Measurements from ENCODE around the gene TXNL4B.
"Not testable (repeated sequence)": the region's sequence is repeated elsewhere in the genome, so short reads cannot be mapped to it uniquely, and the experiment has no call there.

Gene TXNL4B

GRCh38 chr16:72072514-72073342, 20.7 kb downstream of the TXNL4B start:
- DNase-seq, result no peak

DNA sequence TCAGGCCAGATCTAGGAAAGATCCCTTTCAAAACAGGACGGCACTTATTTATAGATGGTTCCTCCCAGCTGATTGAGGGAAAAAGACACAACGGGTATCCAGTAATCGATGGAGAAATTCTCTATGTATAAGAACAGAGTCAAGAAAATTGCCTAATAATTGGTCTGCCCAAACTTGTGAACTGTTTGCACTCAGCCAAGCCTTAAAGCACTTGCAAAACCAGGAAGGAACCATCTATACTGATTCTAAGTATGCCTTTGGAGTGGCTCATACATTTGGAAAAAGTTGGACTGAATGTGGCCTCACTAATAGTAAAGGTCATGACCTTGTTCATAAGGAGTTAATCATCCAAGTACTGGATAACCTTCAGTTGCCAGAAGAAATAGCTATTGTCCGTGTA, 24.5 kb downstream of the TXNL4B start:
- DNase-seq, result no peak

GRCh38 chr16:72066747-72067146, 26.7 kb downstream of the TXNL4B start:
- peak; percentile 24 for DNase-seq

DNA sequence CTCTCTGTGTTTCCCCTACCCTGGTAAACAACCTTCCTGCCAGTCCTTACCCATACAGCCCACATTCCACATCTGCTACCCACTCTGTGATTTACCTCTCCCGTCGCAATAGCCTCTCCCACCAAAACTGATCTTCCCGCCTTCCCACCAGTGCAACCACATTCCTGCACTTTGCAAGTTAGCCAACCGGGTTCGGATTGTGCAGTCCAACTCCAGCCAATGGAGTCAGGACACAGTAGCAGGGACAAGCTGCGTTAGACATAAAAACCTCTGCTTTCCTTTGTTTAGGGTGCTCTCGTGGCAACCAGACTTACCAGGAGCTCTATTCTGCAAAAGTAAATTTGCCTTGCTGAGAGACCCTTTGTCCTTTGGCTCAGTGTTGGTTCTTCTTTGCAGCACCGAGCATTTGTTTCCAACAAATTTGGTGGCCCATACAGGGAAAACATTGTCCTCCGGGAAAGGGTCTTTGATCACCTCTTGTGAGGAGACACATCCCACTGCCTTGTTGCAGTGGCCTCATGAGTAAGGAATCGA, 29.0 kb downstream of the TXNL4B start:
- no peak for DNase-seq

GRCh38 chr16:72061564-72061963, 31.9 kb downstream of the TXNL4B start:
- DNase-seq, result no peak

GRCh38 chr16:72060405-72060804, 33.0 kb downstream of the TXNL4B start:
- DNase-seq, result no peak

GRCh38 chr16:72059060-72059459, 34.4 kb downstream of the TXNL4B start:
- DNase-seq, result not testable (repeated sequence)

- DNase-seq, result not testable (repeated sequence)
Measured at GRCh38 chr16:72057313-72057712, 36.1 kb downstream of the TXNL4B start.

- DNase-seq, result no peak
Measured at GRCh38 chr16:72055911-72056310, 37.5 kb downstream of the TXNL4B start.

- not testable (repeated sequence) for DNase-seq
Measured at GRCh38 chr16:72054254-72054847, 39.1 kb downstream of the TXNL4B start, which contains the start of gene HP. TSS of gene HP (plus strand) at chr16:72054505. CDS start at chr16:72054653, 148 bp downstream.

DNA sequence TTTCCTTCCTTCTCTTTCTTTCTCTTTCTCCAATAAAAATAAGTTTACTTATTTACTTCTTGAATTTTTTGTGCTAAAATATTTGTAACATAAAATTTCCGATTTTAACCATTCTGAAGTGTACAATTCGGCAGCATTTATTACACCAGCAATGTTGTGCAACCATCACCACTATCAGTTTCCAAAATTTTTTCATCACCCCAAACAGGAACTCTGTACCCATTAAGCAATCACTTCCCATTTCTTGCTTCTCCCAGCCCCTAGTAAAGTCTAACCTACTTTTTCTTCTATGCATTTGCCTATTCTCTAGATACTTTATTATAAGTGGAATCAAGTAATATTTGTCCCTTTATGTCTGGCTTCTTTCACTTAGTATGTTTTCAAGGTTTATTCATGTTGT, 41.6 kb downstream of the TXNL4B start:
- DNase-seq, result no peak

DNA sequence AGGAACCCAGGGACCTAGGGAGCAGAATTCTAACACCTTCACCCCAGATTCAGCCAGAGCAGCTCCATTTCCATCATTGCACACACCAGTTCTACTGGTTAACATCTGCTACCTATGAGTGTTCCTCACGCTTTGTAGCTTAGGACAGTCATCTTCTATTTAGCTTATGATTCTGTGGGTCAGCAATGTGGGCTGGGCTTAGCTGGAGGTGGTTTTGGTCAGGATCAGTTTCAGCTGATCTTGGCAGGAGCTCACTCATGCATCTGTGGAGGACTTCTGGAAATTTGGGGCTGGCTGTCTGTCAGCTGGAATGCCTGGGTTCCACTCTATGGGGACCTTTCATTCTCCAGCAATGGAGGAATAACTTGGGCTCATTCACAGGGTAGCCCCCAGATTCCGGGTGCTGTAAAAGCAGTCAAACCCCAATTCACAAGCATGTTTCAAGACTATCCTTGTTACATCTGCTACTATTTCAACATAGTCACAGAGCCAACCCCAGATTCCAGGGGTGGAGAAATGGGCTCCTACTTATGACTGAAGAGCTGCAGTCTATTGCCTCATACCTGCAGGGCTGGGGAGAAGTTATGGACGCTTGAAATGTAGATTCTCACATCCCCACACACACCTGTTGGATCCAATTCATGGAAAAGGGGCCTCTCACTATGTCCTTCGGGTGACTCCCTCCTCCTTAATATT, 42.5 kb downstream of the TXNL4B start:
- DNase-seq, result no peak

DNA sequence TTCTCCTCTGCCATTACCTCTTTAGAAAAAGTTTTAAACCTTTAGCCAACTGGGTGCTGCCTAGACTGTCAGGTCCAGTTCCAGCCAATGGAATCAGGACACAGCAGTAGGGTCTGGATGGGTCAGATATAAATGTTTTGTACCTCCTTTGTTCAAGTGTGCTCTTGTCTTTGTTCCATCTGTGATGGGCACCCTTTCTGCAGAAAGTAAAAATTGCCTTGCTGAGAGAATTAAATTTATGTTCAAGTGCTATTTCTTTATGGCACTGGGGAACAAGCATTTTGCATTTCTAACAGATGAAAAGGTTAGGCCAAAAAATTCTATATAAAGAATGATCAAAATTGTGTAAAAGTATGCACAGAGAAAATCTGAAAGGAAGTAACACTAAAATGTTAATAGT, 44.3 kb downstream of the TXNL4B start:
- no peak for DNase-seq

DNA sequence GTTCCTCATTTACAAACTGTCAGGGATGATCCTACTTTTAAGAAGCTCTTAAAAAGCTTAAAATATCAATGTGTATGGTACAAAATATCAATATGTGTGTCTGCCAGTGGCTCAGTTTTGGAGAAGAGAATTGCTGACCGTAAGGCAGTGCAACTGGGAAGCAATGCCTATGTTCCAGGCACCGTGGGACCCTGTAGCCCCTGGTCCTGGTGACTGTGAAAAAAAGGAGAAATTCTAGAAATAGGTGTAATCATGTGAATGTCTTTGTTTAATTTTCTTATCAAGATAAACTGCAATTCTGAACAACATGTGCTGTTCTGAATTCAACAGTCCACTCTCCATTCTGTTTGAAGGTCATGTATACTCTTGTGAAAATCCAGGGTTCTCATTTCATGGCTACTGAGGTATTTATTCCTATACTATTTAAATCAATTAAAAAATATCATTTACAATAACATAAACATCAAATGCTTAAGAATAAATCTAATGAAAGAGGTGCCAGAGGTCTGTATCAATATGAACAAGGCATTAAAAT, 48.5 kb downstream of the TXNL4B start:
- DNase-seq, result no peak

DNA sequence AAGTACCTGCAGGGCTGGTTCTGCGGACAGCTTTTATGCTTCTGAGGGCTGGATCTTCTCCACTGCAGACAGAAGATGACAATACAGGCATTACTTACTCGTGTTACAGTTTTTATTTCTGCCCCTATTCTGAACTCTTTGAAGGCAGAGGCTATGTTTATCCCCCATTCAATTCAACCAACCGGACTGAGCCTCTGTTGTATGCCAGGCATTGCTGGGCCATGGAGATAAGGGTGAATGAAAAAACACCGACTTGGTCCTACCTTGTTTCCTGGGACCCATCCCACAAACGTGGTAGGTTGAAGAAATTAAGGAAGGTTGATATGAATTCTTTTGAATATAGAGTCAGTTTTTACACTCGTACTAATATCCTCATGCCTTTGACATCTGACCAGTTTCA, 49.1 kb downstream of the TXNL4B start:
- no peak for DNase-seq

GRCh38 chr16:72043539-72043938, 49.9 kb downstream of the TXNL4B start:
- DNase-seq, result no peak

- no peak for DNase-seq
Measured at GRCh38 chr16:72043058-72043457, 50.4 kb downstream of the TXNL4B start.

GRCh38 chr16:72042157-72042660, 51.2 kb downstream of the TXNL4B start:
- DNase-seq, result no peak

DNA sequence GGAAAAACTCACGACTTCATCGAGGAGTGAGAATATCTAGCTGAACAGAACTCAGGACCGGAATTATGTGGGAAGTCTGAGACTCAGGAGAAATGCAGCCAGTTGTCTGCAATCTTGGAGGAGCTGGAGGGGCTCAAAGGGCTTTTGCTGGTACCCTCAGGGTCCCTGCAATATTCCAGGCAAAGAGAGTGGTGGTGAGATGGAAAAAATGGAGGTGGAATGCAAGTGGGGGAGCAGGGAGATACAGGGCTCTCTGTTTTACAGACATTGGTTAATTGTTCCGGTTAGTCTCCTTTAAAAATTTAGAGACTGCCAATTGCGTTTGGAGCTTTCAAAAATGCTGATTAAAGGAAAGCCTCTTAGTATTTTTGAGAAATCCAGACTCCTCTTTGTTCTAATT, 57.3 kb downstream of the TXNL4B start:
- no peak for DNase-seq

All from 8988T (cell line).